ENCODE results near the gene PARVG. TPM values are rescaled to one million over a fixed set of nuclear protein-coding genes. Genes with fewer than 3 reads are reported as not detected.

PARVG gene
- total RNA-seq, 2 donors from 2014 or later, result 0.11 to 0.44 TPM

DNA sequence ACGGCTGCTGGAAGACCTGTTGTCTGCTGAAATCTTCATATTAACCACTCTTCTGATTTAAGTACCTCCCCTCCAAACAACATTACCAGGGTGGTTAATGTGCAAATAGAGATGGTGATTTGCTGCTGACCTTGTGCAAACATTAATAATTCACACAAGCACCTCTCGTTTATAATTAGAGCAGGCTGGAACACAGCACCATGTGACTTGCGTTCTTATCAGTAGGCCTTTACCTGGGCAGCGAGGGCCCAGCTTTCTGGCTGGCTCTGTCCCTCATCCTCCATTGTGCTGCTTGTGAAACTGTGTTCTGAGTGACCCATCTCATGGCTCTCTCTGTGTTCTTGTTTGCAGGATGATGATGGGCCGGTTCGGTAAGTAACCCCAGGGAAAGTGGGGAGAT, 41.0 kb upstream of the PARVG start:
- Mint-ChIP-seq H3K27me3 (ENCODE audit: insufficient read depth) (no peaks in the 10 kb centered on the region), H3K4me1 (peaks cover under 1% of the 10 kb centered on the region), H3K4me3 (no peak overlapping the region), H3K36me3 (ENCODE audit: low read depth) (peaks cover 44% of the 10 kb centered on the region), H3K9me3 (peaks cover 33% of the 10 kb centered on the region), H3K27ac (no peak overlapping the region)
- Histone ChIP-seq H3K4me1 (ENCODE audit: control insufficient read depth, insufficient read depth, low read length) (no peaks in the 10 kb centered on the region), H3K27ac (ENCODE audit: low read depth, low read length) (no peak overlapping the region), H3K36me3 (ENCODE audit: control insufficient read depth, insufficient read depth, low read length) (peaks cover 5% of the 10 kb centered on the region), H3K9ac (ENCODE audit: extremely low read depth, low read length, poor library complexity, severe bottlenecking) (no peak overlapping the region), H3K9me3 (ENCODE audit: control insufficient read depth, low read length) (peaks cover 18% of the 10 kb centered on the region), H3K27me3 (ENCODE audit: control insufficient read depth, insufficient read depth, low read length, poor library complexity, severe bottlenecking) (no peaks in the 10 kb centered on the region), H3K4me3 (ENCODE audit: low read length) (no peak overlapping the region)
- WGBS, 2 experiments (ENCODE audit: insufficient coverage in 1 of 2, insufficient read length in 1 of 2), result 93 to 100% methylated on average over 2 to 6 of the region's 6 CpGs
- no peak for DNase-seq
- TF ChIP-seq, protein P1, sequence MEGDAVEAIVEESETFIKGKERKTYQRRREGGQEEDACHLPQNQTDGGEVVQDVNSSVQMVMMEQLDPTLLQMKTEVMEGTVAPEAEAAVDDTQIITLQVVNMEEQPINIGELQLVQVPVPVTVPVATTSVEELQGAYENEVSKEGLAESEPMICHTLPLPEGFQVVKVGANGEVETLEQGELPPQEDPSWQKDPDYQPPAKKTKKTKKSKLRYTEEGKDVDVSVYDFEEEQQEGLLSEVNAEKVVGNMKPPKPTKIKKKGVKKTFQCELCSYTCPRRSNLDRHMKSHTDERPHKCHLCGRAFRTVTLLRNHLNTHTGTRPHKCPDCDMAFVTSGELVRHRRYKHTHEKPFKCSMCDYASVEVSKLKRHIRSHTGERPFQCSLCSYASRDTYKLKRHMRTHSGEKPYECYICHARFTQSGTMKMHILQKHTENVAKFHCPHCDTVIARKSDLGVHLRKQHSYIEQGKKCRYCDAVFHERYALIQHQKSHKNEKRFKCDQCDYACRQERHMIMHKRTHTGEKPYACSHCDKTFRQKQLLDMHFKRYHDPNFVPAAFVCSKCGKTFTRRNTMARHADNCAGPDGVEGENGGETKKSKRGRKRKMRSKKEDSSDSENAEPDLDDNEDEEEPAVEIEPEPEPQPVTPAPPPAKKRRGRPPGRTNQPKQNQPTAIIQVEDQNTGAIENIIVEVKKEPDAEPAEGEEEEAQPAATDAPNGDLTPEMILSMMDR (conservative IDR thresholded peaks at IDR 0.05), result no peak

- H3K27me3 ChIP-seq (ENCODE audit: control insufficient read depth, insufficient read depth, low read length, poor library complexity, severe bottlenecking), result no peaks in the 10 kb centered on the region
- no peak for DNase-seq
- no peak overlapping the region for H3K9ac ChIP-seq (ENCODE audit: extremely low read depth, low read length, poor library complexity, severe bottlenecking)
- no peak overlapping the region for H3K4me3 ChIP-seq (ENCODE audit: low read length)
- no peaks in the 10 kb centered on the region for H3K27me3 Mint-ChIP-seq (ENCODE audit: insufficient read depth)
- TF ChIP-seq, protein P1 (conservative IDR thresholded peaks at IDR 0.05), result no peak
- peaks cover 6% of the 10 kb centered on the region for H3K9me3 ChIP-seq (ENCODE audit: control insufficient read depth, low read length)
- H3K36me3 ChIP-seq (ENCODE audit: control insufficient read depth, insufficient read depth, low read length), result no peaks in the 10 kb centered on the region
- 93 to 94% methylated on average over 12 to 16 of the region's 16 CpGs for WGBS, 2 experiments (ENCODE audit: insufficient coverage in 1 of 2, insufficient read length in 1 of 2)
- H3K4me1 ChIP-seq (ENCODE audit: control insufficient read depth, insufficient read depth, low read length), result peaks cover 2% of the 10 kb centered on the region
- H3K36me3 Mint-ChIP-seq (ENCODE audit: low read depth), result peaks cover 21% of the 10 kb centered on the region
- H3K9me3 Mint-ChIP-seq, result peaks cover 10% of the 10 kb centered on the region
- H3K27ac Mint-ChIP-seq, result no peak overlapping the region
- peaks cover 22% of the 10 kb centered on the region for H3K4me1 Mint-ChIP-seq
- H3K4me3 Mint-ChIP-seq, result no peak overlapping the region
- H3K27ac ChIP-seq (ENCODE audit: low read depth, low read length), result no peak overlapping the region
These were observed 38.2 kb upstream of the PARVG start for GRCh38 chr22:44142421-44143104.

DNA sequence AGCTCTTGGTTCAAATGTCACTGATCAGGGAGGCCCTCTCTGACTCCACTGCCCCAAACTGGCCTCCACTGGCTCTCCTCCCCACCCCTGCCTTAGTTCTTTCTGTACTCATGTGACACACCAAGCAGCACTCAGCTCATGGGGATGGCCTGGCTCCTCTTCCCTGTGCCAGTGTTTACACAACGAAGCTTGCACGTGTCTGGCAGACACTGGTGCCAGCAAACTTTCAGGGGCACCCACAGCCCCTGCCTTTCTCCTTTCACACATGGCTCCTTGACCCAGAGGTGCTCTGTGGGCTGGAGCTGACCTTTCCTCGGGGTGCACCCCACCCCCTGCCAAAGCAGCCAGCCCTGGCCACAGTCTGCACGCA, 37.6 kb upstream of the PARVG start:
- H3K27me3 ChIP-seq (ENCODE audit: control insufficient read depth, insufficient read depth, low read length, poor library complexity, severe bottlenecking), result no peaks in the 10 kb centered on the region
- DNase-seq, result no peak
- no peak overlapping the region for H3K4me3 ChIP-seq (ENCODE audit: low read length)
- no peaks in the 10 kb centered on the region for H3K36me3 ChIP-seq (ENCODE audit: control insufficient read depth, insufficient read depth, low read length)
- no peak overlapping the region for H3K4me3 Mint-ChIP-seq
- peaks cover 5% of the 10 kb centered on the region for H3K4me1 ChIP-seq (ENCODE audit: control insufficient read depth, insufficient read depth, low read length)
- 83 to 94% methylated on average over 2 to 4 of the region's 4 CpGs for WGBS, 2 experiments (ENCODE audit: insufficient coverage in 1 of 2, insufficient read length in 1 of 2)
- no peaks in the 10 kb centered on the region for H3K27me3 Mint-ChIP-seq (ENCODE audit: insufficient read depth)
- H3K36me3 Mint-ChIP-seq (ENCODE audit: low read depth), result peaks cover 16% of the 10 kb centered on the region
- peaks cover 27% of the 10 kb centered on the region for H3K4me1 Mint-ChIP-seq
- TF ChIP-seq, protein P1 (conservative IDR thresholded peaks at IDR 0.05), result no peak
- H3K9ac ChIP-seq (ENCODE audit: extremely low read depth, low read length, poor library complexity, severe bottlenecking), result no peak overlapping the region
- H3K9me3 ChIP-seq (ENCODE audit: control insufficient read depth, low read length), result peaks cover under 1% of the 10 kb centered on the region
- H3K27ac Mint-ChIP-seq, result no peak overlapping the region
- H3K9me3 Mint-ChIP-seq, result peaks cover 5% of the 10 kb centered on the region
- no peak overlapping the region for H3K27ac ChIP-seq (ENCODE audit: low read depth, low read length)

Measured in endodermal cell (in vitro differentiated cells).